Measurements from ENCODE around the gene ZNF234. TPM values are rescaled to one million over a fixed set of nuclear protein-coding genes. Genes with fewer than 3 reads are reported as not detected.
"Not testable (repeated sequence)": the region's sequence is repeated elsewhere in the genome, so short reads cannot be mapped to it uniquely, and the experiment has no call there.

ZNF234 gene
- total RNA-seq (2014; rRNA removed; shearing (Covaris generic)): 3.6 and 6.9 TPM in 2 replicates

DNA sequence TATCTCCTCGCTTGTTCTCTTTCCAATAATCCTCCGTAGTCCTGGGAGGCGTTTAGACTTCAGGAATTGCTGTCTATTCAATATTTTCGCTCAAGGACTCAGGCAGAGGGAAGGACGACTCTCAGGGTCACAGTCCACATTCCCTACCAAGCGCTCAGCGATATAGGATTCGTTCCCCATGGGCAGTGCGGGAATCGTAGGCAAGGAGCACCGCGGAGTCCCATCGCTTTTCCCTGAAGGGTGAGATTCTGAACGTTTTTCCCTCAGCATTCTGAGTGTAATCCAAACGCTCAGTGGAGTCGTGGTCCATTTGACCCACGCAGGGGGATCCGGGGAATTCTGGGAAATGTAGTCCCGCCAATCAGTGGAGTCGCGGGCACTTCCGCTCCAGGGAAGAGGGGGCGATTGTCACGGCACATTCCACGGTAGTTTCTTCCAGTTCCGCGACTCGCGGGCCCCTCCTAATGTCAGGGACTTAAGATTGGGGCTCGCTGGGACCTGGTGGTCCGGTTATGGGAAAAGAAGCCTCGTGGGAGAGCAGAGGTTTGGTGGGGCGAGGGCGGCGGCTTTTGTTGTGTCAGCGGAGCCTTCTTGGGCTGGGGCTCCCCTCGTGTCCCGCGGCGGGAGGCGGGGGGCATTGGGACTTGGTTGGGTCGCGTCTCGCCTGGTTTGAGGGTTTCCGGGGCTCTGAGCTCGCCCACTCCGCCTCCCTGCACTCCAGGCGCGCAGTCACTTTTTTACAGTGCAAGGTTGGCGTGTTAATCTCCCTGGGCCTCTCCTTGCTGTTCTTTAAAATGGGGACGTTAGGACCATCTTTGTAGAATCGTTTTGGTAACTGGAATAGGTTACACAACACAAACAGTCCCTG is at the start of gene ZNF234:
Gene ZNF234, plus strand, starts transcription at position 364 of the 868 bp plus-strand sequence. CDS start 3,079 bp downstream, outside the sequence.
- DNase-seq (ENCODE audit: low read depth): peak; percentile 87

DNA sequence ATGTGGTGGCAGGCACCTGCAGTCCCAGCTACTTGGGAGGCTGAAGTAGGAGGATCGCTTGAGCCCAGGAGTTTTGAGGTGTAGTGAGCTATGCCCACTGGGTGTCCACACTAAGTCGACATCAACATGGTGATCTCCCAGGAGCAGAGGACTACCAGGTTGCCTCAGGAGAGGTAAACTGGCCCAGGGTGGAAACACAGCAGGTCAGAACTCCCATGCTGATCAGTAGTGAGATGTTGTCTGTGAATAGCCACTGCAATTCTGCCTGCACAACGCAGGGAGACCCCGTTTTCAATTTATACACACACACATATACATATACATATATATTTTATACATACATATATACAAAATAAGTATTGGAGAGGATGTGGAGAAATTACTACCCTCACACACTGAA is 49.2 kb upstream of the ZNF234 start:
- no peak for DNase-seq (ENCODE audit: low read depth)

DNA sequence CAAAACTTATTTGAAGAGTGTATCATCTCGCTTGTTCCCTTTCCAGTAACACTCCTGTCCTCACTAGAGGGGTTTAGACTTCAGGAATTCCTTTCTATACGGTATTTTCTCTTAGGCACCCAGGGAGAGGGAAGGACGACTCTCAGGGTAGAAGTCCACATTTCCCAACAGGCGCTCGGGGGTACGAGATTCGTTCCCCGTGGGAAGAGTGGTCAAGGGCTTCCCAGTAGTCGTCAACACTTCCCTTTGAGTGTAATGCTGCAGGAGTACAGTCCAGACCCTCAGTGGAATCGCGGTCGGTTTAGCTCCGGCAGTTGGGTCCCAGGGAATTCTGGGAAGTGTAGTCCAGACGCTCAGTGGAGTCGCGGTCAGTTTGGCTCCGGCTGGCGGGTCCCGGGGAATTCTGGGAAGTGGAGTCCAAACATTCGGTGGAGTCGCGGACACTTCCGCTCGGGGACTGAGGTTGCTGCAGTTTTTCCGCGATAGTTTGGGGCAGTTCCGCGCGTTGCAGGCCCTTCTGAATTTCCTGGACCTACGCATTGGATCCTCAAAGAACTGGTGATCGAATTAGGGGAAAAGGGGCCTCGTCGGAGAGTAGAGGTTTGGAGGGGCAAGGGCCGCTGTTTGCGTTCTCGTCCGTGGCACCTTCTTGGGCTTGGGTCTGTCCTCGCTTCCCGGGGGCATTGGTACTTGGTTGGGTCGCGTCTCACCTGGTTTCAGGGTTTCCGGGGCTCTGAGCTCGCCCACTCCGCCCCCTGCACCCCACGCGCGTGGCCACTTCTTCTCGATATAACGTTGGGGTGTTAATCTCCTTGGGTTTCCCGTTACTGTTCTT is 47.2 kb upstream of the ZNF234 start, which contains the start of gene ZNF224:
Gene ZNF224, plus strand, starts transcription at position 431 of the 835 bp plus-strand sequence. CDS start 3,513 bp downstream, outside the sequence.
- peak; percentile 94 for DNase-seq (ENCODE audit: low read depth)

DNA sequence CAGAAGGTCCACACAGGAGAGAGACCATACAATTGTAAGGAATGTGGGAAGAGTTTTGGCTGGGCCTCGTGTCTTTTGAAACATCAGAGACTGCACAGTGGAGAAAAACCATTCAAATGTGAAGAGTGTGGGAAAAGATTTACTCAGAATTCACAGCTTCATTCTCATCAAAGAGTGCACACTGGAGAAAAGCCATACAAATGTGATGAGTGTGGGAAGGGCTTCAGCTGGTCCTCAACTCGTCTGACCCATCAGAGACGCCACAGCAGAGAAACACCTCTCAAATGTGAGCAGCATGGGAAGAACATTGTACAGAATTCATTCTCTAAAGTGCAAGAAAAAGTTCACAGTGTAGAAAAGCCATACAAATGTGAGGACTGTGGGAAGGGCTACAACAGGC is 33.6 kb upstream of the ZNF234 start:
- DNase-seq (ENCODE audit: low read depth): no peak

DNA sequence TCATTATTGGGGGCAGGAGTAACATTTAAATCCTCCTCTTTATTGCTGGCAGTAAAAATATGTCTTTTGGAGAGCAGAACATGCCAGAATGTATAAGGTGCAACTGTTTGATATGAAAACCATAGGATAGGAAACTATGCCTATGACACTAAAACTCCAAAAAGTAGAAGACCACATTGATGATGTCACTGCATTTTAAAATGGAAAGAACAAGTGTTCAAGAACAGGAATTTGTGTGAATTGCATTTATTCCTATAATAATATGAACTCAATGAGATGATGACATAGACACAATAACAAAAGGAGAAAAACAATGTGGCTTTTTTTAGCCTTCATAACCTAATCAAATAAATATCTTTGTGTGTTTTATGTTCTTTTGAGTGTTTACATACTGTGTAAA is 31.9 kb upstream of the ZNF234 start:
- no peak for DNase-seq (ENCODE audit: low read depth)

DNA sequence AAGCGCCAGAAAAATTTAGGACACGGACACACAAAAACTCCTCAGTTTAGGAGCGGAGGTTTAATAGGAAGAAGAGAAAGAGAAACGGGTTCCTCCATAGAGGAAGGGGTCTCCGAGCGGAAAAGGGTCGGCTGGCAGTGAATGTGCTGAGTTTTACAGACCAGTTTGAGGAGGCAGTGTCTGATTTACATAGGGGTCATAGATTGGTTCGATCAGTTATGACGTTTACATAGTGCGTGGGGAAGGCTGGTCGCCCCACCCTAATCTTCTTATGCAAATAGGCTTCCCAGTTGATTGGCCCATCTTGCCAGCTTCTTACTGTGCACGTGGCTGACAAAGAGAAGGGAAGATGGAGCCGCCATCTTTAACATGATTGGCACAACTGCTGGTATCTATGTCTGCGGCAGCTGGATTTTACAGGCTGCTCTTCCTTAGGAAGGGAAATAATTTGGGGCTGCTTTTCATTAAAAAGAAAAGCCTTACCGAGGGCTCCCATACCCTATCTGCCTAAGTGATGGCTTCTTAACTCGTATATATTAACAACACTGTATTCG is 29.4 kb upstream of the ZNF234 start:
- peak; percentile 71 for DNase-seq (ENCODE audit: low read depth)

DNA sequence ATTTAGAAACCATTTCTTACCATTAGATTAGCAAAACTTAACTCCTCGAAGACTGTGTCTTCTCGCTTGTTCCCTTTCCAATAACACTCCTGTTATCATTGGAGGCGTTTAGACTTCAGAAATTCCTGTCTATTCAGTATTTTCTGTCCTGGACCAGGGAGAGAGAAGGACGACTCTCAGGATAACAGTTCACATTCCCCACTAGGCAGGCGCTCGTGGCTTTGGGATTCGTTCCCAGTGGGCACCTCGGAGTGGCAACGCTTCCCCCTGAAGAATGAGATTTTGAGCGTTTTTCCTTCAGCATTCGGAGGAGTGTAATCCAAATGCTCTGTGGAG is 28.6 kb upstream of the ZNF234 start:
- no peak for DNase-seq (ENCODE audit: low read depth)

DNA sequence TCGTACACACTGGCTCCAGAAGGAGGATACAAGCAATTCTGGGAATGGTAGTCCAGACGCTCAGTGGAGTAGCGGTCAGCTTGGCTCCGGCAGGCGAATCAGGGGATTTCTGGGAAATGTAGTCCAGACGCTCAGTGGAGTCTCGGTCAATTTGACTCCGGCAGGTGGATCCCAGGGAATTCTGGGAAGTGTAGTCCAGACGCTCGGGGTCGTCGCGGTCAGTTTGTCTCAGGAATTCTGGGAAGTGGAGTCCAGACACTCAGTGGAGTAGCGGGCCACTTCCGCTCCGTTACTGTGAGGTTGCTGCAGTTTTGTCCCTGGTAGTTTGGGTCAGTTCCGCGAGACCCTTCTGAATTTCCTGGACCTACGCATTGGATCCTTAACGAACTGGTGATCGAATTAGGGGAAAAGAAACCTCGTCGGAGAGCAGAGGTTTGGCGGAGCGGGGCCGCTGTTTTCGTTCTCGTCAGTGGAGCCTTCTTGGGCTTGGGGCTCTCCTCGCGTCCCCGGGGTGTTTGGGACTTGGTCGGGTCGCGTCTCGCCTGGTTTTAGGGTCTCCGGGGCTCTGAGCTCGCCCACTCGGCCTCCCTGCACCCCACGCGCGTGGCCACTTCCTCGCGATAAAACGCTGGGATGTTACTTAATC is 28.1 kb upstream of the ZNF234 start, which contains the start of gene ZNF225:
Gene ZNF225, plus strand, starts transcription at position 262 of the 646 bp plus-strand sequence. CDS start 2,429 bp downstream, outside the sequence.
- peak; percentile 99 for DNase-seq (ENCODE audit: low read depth)

DNA sequence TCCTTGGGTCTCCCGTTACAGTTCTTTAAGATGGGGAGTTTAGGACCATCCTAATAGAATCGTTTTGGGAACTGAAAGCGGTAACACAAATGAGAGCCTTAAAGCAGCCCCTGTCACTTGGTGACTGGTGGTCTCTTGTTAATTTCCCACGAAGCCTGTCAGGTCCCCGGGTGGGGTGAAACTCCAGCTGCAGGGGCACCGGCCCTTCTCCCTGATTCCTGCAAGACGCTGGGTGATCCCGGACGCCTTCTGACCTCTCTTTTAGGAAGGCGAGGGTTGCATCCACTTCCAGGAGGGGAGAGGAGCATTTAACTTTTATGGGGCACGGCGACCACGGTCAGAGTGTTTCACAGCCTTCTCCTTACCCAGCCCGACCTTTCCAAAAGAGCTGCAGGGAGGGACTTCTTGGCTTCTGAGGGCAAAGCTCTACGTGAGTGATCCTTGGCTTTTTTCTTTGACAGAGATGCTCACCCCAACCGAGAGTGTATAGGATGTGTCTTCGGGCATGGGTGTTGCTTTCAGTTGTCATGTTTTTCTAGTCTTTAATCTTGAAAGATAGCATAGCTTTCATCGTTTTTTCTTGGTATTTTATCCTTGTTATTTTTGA is 27.5 kb upstream of the ZNF234 start:
- peak; percentile 13 for DNase-seq (ENCODE audit: low read depth)

DNA sequence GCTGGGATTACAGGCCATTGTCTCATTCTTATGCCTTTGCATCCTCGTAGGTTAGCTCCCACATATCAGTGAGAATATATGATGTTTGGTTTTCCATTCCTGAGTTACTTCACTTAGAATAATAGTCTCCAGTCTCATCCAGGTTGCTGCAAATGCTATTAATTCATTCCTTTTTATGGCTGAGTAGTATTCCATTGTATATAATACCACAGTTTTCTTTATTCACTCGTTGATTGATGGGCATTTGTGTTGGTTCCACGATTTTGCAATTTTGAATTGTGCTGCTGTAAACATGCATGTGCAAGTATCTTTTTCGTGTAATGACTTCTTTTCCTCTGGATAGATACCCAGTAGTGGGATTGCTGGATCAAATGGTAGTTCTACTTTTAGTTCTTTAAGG is 20.2 kb upstream of the ZNF234 start:
- not testable (repeated sequence) for DNase-seq (ENCODE audit: low read depth)

DNA sequence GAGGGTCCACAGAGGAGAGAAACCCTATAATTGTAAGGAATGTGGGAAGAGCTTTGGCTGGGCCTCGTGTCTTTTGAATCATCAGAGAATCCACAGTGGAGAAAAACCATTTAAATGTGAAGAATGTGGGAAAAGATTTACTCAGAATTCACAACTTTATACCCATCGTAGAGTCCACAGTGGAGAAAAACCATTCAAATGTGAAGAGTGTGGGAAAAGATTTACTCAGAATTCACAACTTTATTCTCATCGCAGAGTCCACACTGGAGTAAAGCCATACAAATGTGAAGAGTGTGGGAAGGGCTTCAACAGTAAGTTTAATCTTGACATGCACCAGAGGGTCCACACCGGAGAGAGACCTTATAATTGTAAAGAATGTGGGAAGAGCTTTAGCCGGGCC is 9.4 kb upstream of the ZNF234 start:
- DNase-seq (ENCODE audit: low read depth): no peak

DNA sequence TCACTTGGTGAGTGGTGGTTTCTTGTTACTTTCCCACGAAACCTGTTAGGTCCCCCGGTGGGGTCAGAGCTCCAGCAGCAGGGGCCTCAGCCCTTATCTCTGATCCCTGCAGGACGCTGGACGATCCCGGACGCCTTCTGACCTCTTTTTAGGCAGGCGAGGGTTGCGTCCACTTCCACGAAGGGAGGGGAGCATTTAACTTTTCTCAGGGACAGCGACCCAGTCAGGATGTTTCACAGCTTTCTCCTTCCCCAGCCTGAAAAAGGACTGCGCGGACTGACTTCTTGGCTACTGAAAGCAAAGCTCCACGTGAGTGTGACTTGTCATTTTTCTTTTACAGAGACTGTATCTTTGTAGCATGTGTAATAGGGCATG is 692 bp downstream of the ZNF234 start:
- DNase-seq (ENCODE audit: low read depth): peak; percentile 26

DNA sequence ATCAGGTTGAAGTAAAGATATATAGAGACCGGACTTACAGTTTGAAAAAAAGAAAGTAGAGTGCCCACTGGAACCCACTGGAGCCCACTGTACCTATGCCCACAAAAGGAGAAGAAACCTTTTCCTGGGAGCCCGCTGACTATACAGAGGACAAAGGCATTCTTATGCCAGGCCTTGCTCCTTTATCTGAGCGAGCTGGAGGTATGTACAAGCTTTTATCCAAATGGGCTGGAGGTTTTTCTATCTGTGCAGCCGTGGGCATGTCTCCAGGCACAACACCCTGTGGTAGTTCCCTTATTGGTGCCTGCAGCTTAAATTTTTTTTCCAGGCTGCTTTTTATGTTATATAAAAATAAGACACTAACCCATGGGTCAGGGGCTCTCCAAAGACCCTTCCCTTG is 8.4 kb downstream of the ZNF234 start:
- no peak for DNase-seq (ENCODE audit: low read depth)

DNA sequence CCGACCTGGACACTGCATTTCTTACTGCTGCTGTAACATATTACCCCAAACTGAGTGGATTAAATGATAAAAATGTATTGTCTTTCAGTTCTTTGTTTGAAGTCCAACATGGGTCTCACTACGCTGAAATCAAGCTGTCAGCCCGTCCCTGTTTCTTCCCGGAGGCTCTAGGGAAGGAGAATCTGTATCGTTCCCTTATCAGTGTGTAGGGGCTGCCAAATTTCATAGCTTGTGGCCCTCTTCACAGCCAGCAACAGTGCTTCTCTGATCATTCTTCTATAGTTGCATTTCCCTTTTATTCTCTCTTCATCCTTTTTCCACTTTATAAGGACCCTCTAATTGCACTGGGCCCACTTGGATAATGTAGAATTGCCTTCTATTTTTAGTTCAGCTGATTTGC is 10.1 kb downstream of the ZNF234 start:
- no peak for DNase-seq (ENCODE audit: low read depth)

DNA sequence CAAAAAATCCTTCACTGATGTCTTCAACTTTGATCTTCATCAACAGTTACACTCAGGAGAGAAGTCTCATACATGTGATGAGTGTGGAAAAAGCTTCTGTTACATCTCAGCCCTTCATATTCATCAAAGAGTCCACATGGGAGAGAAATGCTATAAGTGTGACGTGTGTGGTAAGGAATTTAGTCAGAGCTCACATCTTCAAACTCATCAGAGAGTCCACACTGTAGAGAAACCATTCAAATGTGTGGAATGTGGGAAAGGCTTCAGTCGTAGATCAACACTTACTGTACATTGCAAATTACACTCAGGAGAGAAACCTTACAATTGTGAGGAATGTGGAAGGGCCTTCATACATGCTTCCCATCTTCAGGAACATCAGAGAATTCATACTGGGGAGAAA is 15.1 kb downstream of the ZNF234 start:
- DNase-seq (ENCODE audit: low read depth): no peak

DNA sequence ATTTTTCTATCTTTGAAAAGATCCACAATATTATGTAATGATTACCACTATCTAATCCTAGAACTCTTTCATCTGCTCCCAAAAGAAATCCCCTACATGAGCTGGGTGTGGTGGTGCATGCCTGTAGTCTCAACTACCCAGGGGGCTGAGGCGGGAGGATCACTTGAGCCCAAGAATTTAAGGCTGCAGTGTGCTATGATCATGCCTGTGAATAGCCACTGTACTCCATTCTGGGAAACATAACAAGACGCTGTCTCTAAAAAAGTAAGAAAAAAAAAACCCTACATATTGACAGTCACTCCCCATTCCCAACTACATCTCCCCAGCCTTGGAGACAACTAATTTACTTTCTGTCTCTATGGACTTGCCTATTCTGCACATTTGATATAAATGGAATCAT is 22.4 kb downstream of the ZNF234 start:
- no peak for DNase-seq (ENCODE audit: low read depth)

DNA sequence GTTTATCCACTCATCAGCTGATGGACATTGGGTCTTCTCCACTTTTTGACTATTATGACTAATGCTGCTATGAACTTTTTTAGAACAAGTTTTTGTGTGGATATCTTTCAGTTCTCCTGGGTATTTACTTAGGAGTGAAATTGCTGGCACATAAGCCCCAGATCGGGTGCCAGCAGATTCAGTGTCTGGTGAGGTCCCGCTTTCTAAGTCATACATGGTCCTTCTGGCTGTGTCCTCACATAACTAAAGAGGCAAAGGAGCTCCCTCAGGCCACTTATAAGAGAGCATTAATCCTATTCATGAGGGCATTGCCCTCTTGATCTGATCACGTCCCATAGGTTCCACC is 22.9 kb downstream of the ZNF234 start:
- DNase-seq (ENCODE audit: low read depth): no peak

DNA sequence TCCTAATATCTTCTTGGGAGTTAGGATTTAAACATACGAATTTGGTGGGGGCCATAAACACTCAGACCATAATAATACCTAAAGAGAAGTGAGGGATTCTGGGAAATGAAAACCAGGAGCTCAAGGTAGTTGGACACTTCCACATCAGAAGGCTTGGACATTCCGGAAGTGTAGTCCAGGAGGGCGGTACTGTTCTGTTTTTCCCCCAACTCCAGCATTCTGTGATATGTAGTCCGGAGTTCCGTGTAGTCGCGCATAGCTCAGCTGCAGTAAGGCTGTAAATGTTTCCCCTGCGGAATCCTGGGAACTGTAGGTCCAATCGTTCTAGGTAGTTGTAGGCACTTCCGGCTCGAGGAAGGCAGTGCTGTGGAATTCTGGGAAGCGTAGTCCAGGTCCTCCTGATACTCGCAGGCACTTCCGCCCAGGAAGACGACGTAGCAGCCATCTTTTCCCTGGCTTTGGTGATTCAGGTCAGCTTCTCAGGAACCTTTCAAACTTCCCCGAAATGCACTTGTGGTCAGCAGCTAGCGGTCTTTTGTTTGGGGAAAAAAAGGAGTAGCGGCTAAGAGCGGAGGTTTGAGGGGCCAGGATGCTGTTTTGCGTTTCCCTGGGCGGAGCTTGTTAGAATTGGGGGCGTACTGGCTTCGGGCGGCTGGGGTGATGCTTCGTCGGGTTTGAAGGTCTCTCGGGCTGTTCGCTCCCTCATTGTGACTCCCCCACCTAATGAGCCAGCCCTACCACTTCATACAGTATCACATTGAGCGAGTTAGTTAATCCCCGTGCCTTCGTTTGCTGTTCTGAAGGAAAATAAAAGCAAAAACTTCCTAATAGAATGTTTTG is 23.5 kb downstream of the ZNF234 start, which contains the start of gene ZNF226:
Gene ZNF226, plus strand, starts transcription at position 428 of the 840 bp plus-strand sequence. CDS start 4,981 bp downstream, outside the sequence.
- peak; percentile 99 for DNase-seq (ENCODE audit: low read depth)

DNA sequence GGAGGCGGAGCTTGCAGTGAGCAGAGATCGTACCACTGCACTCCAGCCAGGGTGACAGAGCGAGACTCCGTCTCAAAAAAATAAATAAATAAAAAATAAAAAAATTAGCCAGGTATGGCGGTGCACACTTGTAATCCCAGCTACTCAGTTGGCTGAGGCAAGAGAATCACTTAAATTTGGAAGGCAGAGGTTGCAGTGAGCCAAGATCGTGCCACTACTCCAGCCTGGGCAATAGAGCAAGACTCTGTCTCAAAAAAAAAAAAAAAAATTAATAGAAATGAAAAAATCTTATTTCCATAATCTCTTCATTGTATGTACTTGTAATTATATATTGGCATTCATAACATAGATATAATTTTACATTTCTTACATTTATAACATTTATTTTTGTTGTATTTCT is 29.3 kb downstream of the ZNF234 start:
- DNase-seq (ENCODE audit: low read depth): not testable (repeated sequence)

DNA sequence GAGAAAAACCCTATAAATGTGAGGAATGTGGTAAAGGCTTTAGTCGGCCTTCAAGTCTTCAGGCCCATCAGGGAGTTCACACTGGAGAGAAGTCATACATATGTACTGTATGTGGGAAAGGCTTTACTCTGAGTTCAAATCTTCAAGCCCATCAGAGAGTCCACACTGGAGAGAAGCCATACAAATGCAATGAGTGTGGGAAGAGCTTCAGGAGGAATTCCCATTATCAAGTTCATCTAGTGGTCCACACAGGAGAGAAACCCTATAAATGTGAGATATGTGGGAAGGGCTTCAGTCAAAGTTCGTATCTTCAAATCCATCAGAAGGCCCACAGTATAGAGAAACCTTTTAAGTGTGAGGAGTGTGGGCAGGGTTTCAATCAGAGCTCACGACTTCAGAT is 35.2 kb downstream of the ZNF234 start:
- peak; percentile 21 for DNase-seq (ENCODE audit: low read depth)
